AG04450 (cell line): ENCODE results near the gene TAOK2. TPM values are rescaled to one million over a fixed set of nuclear protein-coding genes. Genes with fewer than 3 reads are reported as not detected.

Experiments
- CTCF ChIA-PET: fragments of 300-600, 350-600 bp; formaldehyde crosslinking; extraction: SDS; loops from one replicate; lab custom pipeline; 2022; ENCODE audit warnings: antibody characterized with exemption, inconsistent platforms; lab: Charles Lee
- POLR2A ChIA-PET: fragments of 350-600 bp; formaldehyde crosslinking; extraction: SDS; loops from one replicate; lab custom pipeline; 2021; ENCODE audit warnings: antibody characterized with exemption, inconsistent platforms; lab: Yijun Ruan, JAX
- DNase-seq: peaks from one replicate; pipeline ENCODE4 v3.0.0-alpha.2; 2011; ENCODE audit warnings: low read depth, low spot score
- H3K27ac ChIP-seq: one replicate; pipeline ENCODE4 v1.5.1; 2012; ENCODE audit warnings: low read depth, low read length, control low read depth
- H3K27me3 ChIP-seq: one replicate; pipeline ENCODE4 v1.6.0; 2012; ENCODE audit warnings: low read length; ENCODE audit not compliant: control insufficient read depth, insufficient read depth
- H3K4me3 ChIP-seq: 2 replicates; pipeline ENCODE4 v1.5.1; 2011; ENCODE audit warnings: mild to moderate bottlenecking, low read depth, low read length, control low read depth
- H3K9me3 ChIP-seq: 2 replicates; pipeline ENCODE4 v1.5.1; 2012; ENCODE audit warnings: low read length; ENCODE audit not compliant: control insufficient read depth, insufficient read depth
- CTCF ChIP-seq: IDR thresholded peaks from 2 replicates; pipeline ENCODE4 v1.5.1; 2011; ENCODE audit warnings: low read depth, low read length, control low read depth, inconsistent platforms
- polyA plus RNA-seq: library from polyadenylated mRNA; depleted of rRNA; stranded (reverse); fragments of >200 nt; gene quantifications from 2 replicates; pipeline ENCODE4 v1.2.3, GENCODE V29; 2011

Gene TAOK2
- polyA plus RNA-seq, 1 experiment: 16.9 TPM

DNA sequence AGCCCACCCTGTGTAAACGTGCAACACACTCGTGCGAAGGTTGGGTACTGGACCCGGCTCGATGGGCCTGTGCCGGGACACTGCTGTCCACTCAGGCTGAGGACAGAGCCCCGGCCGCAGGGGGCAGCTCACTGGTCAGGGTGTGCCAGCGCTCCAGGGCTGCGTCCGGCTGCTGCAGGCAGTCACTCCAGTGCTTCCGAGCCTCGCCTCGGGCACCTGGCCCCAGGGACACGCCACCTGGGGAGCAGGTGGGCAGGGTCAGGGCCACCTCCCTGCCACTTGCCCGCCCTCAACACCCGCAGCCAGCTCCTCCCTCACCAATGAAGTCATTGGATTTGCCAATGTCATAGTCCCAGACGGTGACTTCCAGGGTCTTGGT, 32.4 kb downstream of the TAOK2 start:
- H3K4me3 ChIP-seq: no peak overlapping the region
- TF ChIP-seq CTCF: no peak
- POLR2A ChIA-PET: interaction anchor here (0.6 to 1.2 kb wide), 3 partner anchors 33 to 80 kb away, joined by 3 to 4 read pairs (median 3); partner anchors contain the start of genes KCTD13 and TAOK2
- H3K27me3 ChIP-seq: peaks cover 17% of the 10 kb centered on the region
- H3K27ac ChIP-seq: no peak overlapping the region
- no peaks in the 10 kb centered on the region; the same call in 1 of the 2 replicates for H3K9me3 ChIP-seq
- DNase-seq: no peak
- CTCF ChIA-PET: interaction anchor here (0.7 kb wide), 1 partner anchor 10 kb away, joined by 3 read pairs; the partner anchor contains the start of gene INO80E

DNA sequence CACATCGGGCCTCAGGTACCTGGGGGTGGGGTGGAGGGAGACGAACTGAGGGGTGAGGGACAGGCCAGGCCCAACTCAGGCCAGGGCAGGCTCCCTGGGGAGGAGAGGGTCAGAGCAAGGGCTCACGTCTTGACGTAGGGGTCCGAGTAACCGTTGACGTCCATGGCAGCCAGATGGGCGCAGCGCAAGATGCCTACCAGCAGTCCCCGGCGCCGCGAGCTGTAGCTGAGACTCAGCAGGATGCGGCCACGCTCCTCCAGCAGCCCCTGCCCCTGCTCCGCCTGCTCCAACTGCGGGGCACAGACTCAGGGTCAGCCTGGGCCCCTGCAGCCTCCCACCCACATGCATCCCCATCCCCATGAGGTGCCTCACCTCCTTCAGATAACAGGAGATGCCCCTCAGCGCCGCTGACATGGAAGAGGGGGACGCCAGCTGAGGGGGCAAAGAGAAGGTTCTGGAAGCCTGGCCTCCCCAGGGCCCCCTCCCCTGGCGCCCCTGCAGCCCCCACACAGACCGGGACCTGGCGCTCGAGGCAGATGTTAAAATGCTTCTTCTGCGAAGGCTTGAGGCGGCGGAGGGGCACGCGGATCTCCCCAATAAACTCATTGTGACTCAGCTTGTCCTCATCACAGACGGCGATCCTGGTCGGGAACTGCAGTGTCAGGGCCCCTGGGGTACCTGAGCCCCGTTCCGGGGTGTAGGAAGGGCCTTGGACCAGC, 33.1 kb downstream of the TAOK2 start:
- no peak overlapping the region for H3K4me3 ChIP-seq
- H3K27ac ChIP-seq: no peak overlapping the region
- H3K9me3 ChIP-seq: no peaks in the 10 kb centered on the region; the same call in 1 of the 2 replicates
- no peak for TF ChIP-seq CTCF
- CTCF ChIA-PET: interaction anchor here (0.5 kb wide), 2 partner anchors 8 to 158 kb away, joined by 3 to 4 read pairs; no protein-coding TSS in a partner anchor
- no peak for DNase-seq
- peaks cover 21% of the 10 kb centered on the region for H3K27me3 ChIP-seq
- POLR2A ChIA-PET: interaction anchor here (0.6 to 1.2 kb wide), 2 partner anchors 80 to 97 kb away, joined by 3 to 7 read pairs; no protein-coding TSS in a partner anchor

DNA sequence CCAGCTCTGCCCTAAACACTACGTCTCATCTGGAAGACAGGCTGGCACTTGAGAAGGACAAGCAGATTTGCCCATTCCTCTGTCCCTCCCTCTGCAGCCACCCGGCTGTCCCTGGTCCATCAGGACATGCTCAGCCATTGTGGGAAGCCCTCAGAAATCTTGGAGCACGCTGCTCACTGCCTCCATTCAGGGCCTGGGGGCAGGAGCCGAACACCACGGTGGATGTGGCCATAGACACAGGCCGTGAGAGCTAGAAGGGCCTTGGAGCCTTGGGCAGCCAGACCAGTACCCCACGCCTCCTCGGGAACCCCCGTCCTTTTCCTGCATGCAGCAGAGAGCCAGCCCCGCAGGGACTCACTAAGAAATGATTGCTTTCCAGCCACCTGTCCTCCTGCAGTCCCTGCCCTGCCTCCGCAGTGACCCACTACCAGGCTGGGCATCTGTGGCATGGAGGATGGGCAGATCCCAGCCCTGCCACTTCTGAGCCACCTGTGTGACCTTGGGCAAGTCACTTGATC, 33.8 kb downstream of the TAOK2 start:
- Histone ChIP-seq H3K27ac (no peak overlapping the region), H3K9me3 (no peaks in the 10 kb centered on the region; the same call in 1 of the 2 replicates), H3K4me3 (no peak overlapping the region), H3K27me3 (peaks cover 26% of the 10 kb centered on the region)
- no peak for DNase-seq
- CTCF ChIA-PET: interaction anchor here (0.5 kb wide), 1 partner anchor 9 kb away, joined by 3 read pairs; no protein-coding TSS in a partner anchor
- no peak for TF ChIP-seq CTCF
- POLR2A ChIA-PET: interaction anchor here (0.6 to 1.2 kb wide), 2 partner anchors 81 to 98 kb away, joined by 3 to 7 read pairs; no protein-coding TSS in a partner anchor

GRCh38 chr16:30009085-30009862, 35.6 kb downstream of the TAOK2 start:
- no peak for TF ChIP-seq CTCF
- Histone ChIP-seq H3K4me3 (no peak overlapping the region), H3K27ac (no peak overlapping the region), H3K27me3 (peaks cover 26% of the 10 kb centered on the region), H3K9me3 (no peaks in the 10 kb centered on the region; the same call in 1 of the 2 replicates)
- ChIA-PET CTCF (interaction anchor here (0.7 kb wide), 1 partner anchor 115 kb away, joined by 3 read pairs; no protein-coding TSS in a partner anchor), POLR2A (no interaction called here)
- no peak for DNase-seq
